LNCaP clone FGC (cell line): ENCODE results near the gene GRAP2.

Experiments used
- DNase-seq: peaks from one replicate; pipeline ENCODE4 v3.0.0-alpha.2; 2011; ENCODE audit warnings: low read depth
- H3K4me3 ChIP-seq: 2 replicates; pipeline ENCODE4 v1.5.1; 2011; ENCODE audit warnings: mild to moderate bottlenecking, low read depth, low read length, control low read depth
- CTCF ChIP-seq: IDR thresholded peaks from 2 replicates; pipeline ENCODE4 v1.5.1; 2012; ENCODE audit warnings: mild to moderate bottlenecking; ENCODE audit not compliant: control insufficient read depth, insufficient read depth; ENCODE audit errors: extremely low read depth

Gene GRAP2

DNA sequence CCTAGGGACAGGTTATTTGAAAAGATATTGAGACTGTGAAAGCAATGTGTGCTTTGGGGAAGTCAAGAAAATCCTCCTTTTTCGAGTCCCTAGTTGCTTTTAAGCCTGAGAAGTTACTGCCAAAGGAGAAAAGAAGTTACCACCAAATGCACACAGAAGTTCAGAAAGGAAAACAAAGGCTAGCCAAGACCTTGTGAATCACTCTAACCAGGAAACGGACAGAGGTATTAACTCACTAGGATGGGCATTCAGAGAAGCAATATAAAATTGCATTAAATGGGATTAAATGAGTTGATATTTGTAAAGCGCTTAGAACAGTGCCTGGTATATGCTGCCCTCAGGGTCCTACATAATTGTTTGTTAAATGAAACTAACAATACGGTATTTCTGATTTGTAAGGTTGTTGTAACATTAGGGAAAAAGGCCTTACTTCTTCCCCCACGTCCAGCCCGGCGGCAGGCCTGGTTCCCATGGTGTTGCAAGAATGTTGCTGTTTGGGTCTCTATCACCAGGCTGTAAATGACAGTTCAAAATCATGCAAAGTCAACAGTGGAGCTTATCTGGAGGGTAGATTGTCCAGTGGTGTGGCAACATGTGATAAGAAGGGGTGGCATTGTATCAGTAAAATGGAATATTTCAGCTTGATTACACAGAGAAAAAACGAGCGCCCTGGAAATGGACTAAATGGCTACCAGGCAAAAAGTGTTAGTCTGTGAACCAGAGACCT, 66.4 kb downstream of the GRAP2 start:
- TF ChIP-seq CTCF: no peak
- no peak overlapping the region for H3K4me3 ChIP-seq
- DNase-seq: no peak

- DNase-seq: peak; percentile 46
- H3K4me3 ChIP-seq: no peak overlapping the region
- no peak for TF ChIP-seq CTCF
Measured at GRCh38 chr22:39967996-39968972, 67.4 kb downstream of the GRAP2 start.

DNA sequence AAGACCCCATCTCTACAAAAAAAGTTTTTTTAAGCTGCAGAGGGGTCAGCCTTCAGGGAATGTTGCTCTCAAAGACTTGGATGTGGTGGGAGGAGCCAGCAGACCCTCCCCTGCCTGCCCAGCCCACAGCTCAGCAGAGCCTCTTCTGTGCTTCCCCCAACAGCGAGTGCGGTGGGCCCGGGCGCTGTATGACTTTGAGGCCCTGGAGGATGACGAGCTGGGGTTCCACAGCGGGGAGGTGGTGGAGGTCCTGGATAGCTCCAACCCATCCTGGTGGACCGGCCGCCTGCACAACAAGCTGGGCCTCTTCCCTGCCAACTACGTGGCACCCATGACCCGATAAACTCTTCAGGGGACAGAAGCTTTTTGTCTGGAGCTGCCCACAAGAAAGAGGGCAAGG, 69.9 kb downstream of the GRAP2 start:
- no peak for DNase-seq
- H3K4me3 ChIP-seq: no peak overlapping the region
- no peak for TF ChIP-seq CTCF

DNA sequence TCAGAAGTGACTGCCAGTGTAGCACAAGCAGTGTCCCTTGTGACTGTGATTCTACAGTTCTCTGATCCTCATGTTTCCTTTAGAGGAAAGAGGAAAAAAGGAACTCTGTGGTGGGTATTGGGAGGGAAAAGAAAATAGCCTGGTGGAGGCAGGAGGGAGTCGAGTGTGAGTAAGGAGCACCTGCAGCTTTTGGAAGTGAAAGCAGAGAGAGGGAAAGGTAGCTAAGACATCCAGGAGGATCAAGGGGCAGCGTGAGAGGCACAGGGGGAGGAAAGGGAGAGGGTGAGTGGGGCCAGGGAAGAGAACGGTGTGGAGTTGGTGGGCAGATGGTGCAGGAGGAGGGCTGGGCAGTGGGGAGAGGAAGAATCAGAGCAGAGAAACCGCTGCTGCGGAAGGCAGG, 71.8 kb downstream of the GRAP2 start:
- no peak for DNase-seq
- no peak overlapping the region for H3K4me3 ChIP-seq
- no peak for TF ChIP-seq CTCF

- no peak for DNase-seq
- no peak overlapping the region for H3K4me3 ChIP-seq
- TF ChIP-seq CTCF: no peak
Measured at GRCh38 chr22:39973656-39974055, 72.8 kb downstream of the GRAP2 start.

GRCh38 chr22:39974065-39974464, 73.2 kb downstream of the GRAP2 start:
- no peak for DNase-seq
- TF ChIP-seq CTCF: no peak
- no peak overlapping the region for H3K4me3 ChIP-seq
